HEK293 (cell line): ENCODE measurements around the gene YJU2.

Experiments
- HOXD13 ChIP-seq: sonication (generic); formaldehyde crosslinking; IDR thresholded peaks from 2 replicates; pipeline ENCODE4 v1.8.0; 2022; ENCODE audit warnings: missing genetic modification reagents, borderline replicate concordance
- KLF9 ChIP-seq: fragments of 450-650 bp; formaldehyde crosslinking; IDR thresholded peaks from 2 replicates; pipeline ENCODE4 v1.5.1; 2016; ENCODE audit warnings: missing biosample characterization, missing genetic modification characterization, low read depth
- MZF1 ChIP-seq: fragments of 450-650 bp; formaldehyde crosslinking; IDR thresholded peaks from 2 replicates; pipeline ENCODE4 v1.5.1; 2017; ENCODE audit warnings: missing biosample characterization, missing genetic modification characterization, borderline replicate concordance
- OVOL3 ChIP-seq: fragments of 450-650 bp; formaldehyde crosslinking; IDR thresholded peaks from 2 replicates; pipeline ENCODE4 v1.5.1; 2016; ENCODE audit warnings: missing biosample characterization, missing genetic modification characterization
- PRDM6 ChIP-seq: fragments of 450-650 bp; formaldehyde crosslinking; IDR thresholded peaks from 2 replicates; pipeline ENCODE4 v1.5.1; 2017; ENCODE audit warnings: missing biosample characterization, missing genetic modification characterization
- SETDB1 ChIP-seq: IDR thresholded peaks from one replicate; pipeline ENCODE4 v1.6.1; 2017; ENCODE audit warnings: mild to moderate bottlenecking, low read length, moderate library complexity, mixed read lengths; ENCODE audit not compliant: insufficient read length
- SP3 ChIP-seq: fragments of 450-650 bp; formaldehyde crosslinking; IDR thresholded peaks from 2 replicates; pipeline ENCODE4 v1.5.1; 2016; ENCODE audit warnings: missing biosample characterization, missing genetic modification characterization
- YY1 ChIP-seq: fragments of 450-650 bp; formaldehyde crosslinking; IDR thresholded peaks from 2 replicates; pipeline ENCODE4 v1.5.1; 2018; ENCODE audit warnings: missing biosample characterization, missing genetic modification characterization
- ZBTB10 ChIP-seq: fragments of 450-650 bp; formaldehyde crosslinking; IDR thresholded peaks from 2 replicates; pipeline ENCODE4 v1.5.1; 2016; ENCODE audit warnings: missing biosample characterization, missing genetic modification characterization
- ZBTB20 ChIP-seq: fragments of 450-650 bp; formaldehyde crosslinking; IDR thresholded peaks from 2 replicates; pipeline ENCODE4 v1.5.1; 2016; ENCODE audit warnings: missing biosample characterization, missing genetic modification characterization
- ZFHX2 ChIP-seq: fragments of 450-650 bp; formaldehyde crosslinking; conservative IDR thresholded peaks from 2 replicates; pipeline ENCODE4 v1.5.1; 2016; ENCODE audit warnings: missing biosample characterization, missing genetic modification characterization
- ZFP37 ChIP-seq: fragments of 450-650 bp; formaldehyde crosslinking; IDR thresholded peaks from 2 replicates; pipeline ENCODE4 v1.5.1; 2016; ENCODE audit warnings: missing biosample characterization, missing genetic modification characterization
- ZFP41 ChIP-seq: fragments of 450-650 bp; formaldehyde crosslinking; IDR thresholded peaks from 2 replicates; pipeline ENCODE4 v1.5.1; 2016; ENCODE audit warnings: missing biosample characterization, missing genetic modification characterization, borderline replicate concordance
- ZNF175 ChIP-seq: fragments of 450-650 bp; formaldehyde crosslinking; IDR thresholded peaks from 2 replicates; pipeline ENCODE4 v1.5.1; 2016; ENCODE audit warnings: missing biosample characterization, missing genetic modification characterization
- ZNF223 ChIP-seq: fragments of 450-650 bp; formaldehyde crosslinking; IDR thresholded peaks from 2 replicates; pipeline ENCODE4 v1.5.1; 2016; ENCODE audit warnings: missing biosample characterization, missing genetic modification characterization
- ZNF24 ChIP-seq: fragments of 450-650 bp; formaldehyde crosslinking; IDR thresholded peaks from 2 replicates; pipeline ENCODE4 v1.5.1; 2016; ENCODE audit warnings: missing biosample characterization, missing genetic modification characterization
- ZNF335 ChIP-seq: fragments of 450-650 bp; formaldehyde crosslinking; conservative IDR thresholded peaks from 2 replicates; pipeline ENCODE4 v1.5.1; 2016; ENCODE audit warnings: missing biosample characterization, missing genetic modification characterization
- ZNF354C ChIP-seq: fragments of 450-650 bp; formaldehyde crosslinking; IDR thresholded peaks from 2 replicates; pipeline ENCODE4 v1.5.1; 2016; ENCODE audit warnings: missing biosample characterization, missing genetic modification characterization, low read depth, borderline replicate concordance
- ZNF394 ChIP-seq: fragments of 450-650 bp; formaldehyde crosslinking; IDR thresholded peaks from 2 replicates; pipeline ENCODE4 v1.5.1; 2016; ENCODE audit warnings: missing biosample characterization, missing genetic modification characterization, mild to moderate bottlenecking, moderate library complexity, borderline replicate concordance
- ZNF530 ChIP-seq: fragments of 450-650 bp; formaldehyde crosslinking; IDR thresholded peaks from 2 replicates; pipeline ENCODE4 v1.5.1; 2016; ENCODE audit warnings: low read depth, missing biosample characterization, missing genetic modification characterization
- ZNF558 ChIP-seq: fragments of 450-650 bp; formaldehyde crosslinking; IDR thresholded peaks from 2 replicates; pipeline ENCODE4 v1.5.1; 2016; ENCODE audit warnings: missing biosample characterization, missing genetic modification characterization
- ZNF639 ChIP-seq: fragments of 450-650 bp; formaldehyde crosslinking; IDR thresholded peaks from 2 replicates; pipeline ENCODE4 v1.5.1; 2016; ENCODE audit warnings: missing biosample characterization, missing genetic modification characterization
- ZNF701 ChIP-seq: fragments of 450-650 bp; formaldehyde crosslinking; IDR thresholded peaks from 2 replicates; pipeline ENCODE4 v1.5.1; 2016; ENCODE audit warnings: missing biosample characterization, missing genetic modification characterization
- ZNF747 ChIP-seq: fragments of 450-650 bp; formaldehyde crosslinking; IDR thresholded peaks from 2 replicates; pipeline ENCODE4 v1.5.1; 2016; ENCODE audit warnings: missing biosample characterization, missing genetic modification characterization
- ZNF792 ChIP-seq: fragments of 450-650 bp; formaldehyde crosslinking; IDR thresholded peaks from 2 replicates; pipeline ENCODE4 v1.5.1; 2016; ENCODE audit warnings: missing biosample characterization, missing genetic modification characterization
- TF ChIP-seq, protein P1 (sequence below): fragments of 450-650 bp; formaldehyde crosslinking; IDR thresholded peaks from 2 replicates; pipeline ENCODE4 v1.5.1; 2017; ENCODE audit warnings: missing biosample characterization, mild to moderate bottlenecking, missing genetic modification characterization, moderate library complexity
- TF ChIP-seq, protein P2 (sequence below): fragments of 450-650 bp; formaldehyde crosslinking; IDR thresholded peaks from 2 replicates; pipeline ENCODE4 v1.5.1; 2017; ENCODE audit warnings: missing biosample characterization, missing genetic modification characterization
- TF ChIP-seq, protein P3 (sequence below): fragments of 450-650 bp; formaldehyde crosslinking; IDR thresholded peaks from 2 replicates; pipeline ENCODE4 v1.5.1; 2016; ENCODE audit warnings: missing biosample characterization, missing genetic modification characterization

YJU2 gene

DNA sequence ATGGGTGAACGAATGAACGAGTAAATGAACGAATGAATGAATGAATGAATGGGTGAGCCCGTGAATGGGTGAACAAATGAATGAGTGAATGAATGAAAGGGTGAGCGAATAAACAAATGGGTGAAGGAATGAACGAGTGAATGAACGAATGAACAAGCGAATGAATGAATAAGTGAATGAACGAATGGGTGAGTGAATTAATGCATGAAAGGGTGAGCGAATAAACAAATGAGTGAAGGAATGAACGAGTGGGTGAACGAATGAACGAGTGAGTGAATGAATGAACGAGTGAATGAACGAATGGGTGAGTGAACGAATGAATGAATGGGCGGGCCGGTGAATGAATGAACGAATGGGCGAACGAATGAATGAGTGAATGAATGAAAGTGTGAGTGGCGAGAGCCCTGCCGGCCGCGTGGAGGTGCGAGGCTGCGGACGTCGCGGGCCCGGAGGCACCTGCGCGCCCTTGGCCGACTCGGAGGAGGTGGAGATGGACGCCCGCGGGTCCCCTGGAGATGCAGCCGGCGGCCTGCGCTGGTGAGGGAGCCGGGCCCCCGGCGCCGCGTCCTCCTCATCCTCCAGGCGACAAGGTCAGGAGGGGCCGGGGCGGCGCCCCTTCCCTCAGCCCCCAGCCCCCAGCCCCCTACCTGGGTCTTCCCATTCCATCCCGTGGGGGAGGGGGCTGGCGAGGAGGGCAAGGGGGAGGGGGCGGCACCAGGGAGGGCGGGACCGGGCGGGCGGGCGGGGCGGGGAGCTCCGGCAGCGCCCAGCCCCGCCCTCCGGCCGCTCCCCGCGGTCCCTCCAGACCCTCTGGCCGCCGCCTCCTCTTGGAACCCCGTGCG lies 49.0 kb upstream of the YJU2 start (continued):
- TF ChIP-seq ZNF792 (tag by site-specific recombination) (no peak), OVOL3 (tag by site-specific recombination) (no peak), ZNF394 (0 out of 2 replicates have a peak, but pooled peaks have one; percentile 20), MZF1 (tag by site-specific recombination) (no peak), ZBTB10 (no peak), KLF9 (tag by site-specific recombination) (0 out of 2 replicates have a peak, but pooled peaks have one; percentile 15), ZFP41 (tag by site-specific recombination) (no peak), SP3 (tag by site-specific recombination) (peak; percentile 33), ZFP37 (tag by site-specific recombination) (no peak), ZNF175 (tag by site-specific recombination) (no peak), ZNF335 (tag by site-specific recombination) (no peak), SETDB1 (no peak), ZFHX2 (tag by site-specific recombination) (peak; percentile 26; the same call in 1 of the 2 replicates), ZNF701 (tag by site-specific recombination) (no peak), ZNF354C (tag by site-specific recombination) (no peak), ZNF558 (tag by site-specific recombination) (no peak), PRDM6 (tag by site-specific recombination) (no peak), ZBTB20 (tag by site-specific recombination) (no peak), ZNF24 (tag by site-specific recombination) (peak; percentile 100), ZNF223 (tag by site-specific recombination) (no peak), ZNF747 (tag by site-specific recombination) (no peak), HOXD13 (CRISPR knock-in tag) (no peak), ZNF530 (tag by site-specific recombination) (no peak), ZNF639 (tag by site-specific recombination) (0 out of 2 replicates have a peak, but pooled peaks have one; percentile 60), YY1 (tag by site-specific recombination) (peak; percentile 19; the same call in 1 of the 2 replicates)
- TF ChIP-seq, protein P1, sequence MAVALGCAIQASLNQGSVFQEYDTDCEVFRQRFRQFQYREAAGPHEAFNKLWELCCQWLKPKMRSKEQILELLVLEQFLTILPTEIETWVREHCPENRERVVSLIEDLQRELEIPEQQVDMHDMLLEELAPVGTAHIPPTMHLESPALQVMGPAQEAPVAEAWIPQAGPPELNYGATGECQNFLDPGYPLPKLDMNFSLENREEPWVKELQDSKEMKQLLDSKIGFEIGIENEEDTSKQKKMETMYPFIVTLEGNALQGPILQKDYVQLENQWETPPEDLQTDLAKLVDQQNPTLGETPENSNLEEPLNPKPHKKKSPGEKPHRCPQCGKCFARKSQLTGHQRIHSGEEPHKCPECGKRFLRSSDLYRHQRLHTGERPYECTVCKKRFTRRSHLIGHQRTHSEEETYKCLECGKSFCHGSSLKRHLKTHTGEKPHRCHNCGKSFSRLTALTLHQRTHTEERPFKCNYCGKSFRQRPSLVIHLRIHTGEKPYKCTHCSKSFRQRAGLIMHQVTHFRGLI (tag by site-specific recombination), result no peak
- TF ChIP-seq, protein P2, sequence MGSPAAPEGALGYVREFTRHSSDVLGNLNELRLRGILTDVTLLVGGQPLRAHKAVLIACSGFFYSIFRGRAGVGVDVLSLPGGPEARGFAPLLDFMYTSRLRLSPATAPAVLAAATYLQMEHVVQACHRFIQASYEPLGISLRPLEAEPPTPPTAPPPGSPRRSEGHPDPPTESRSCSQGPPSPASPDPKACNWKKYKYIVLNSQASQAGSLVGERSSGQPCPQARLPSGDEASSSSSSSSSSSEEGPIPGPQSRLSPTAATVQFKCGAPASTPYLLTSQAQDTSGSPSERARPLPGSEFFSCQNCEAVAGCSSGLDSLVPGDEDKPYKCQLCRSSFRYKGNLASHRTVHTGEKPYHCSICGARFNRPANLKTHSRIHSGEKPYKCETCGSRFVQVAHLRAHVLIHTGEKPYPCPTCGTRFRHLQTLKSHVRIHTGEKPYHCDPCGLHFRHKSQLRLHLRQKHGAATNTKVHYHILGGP (tag by site-specific recombination), result no peak
- TF ChIP-seq, protein P3, sequence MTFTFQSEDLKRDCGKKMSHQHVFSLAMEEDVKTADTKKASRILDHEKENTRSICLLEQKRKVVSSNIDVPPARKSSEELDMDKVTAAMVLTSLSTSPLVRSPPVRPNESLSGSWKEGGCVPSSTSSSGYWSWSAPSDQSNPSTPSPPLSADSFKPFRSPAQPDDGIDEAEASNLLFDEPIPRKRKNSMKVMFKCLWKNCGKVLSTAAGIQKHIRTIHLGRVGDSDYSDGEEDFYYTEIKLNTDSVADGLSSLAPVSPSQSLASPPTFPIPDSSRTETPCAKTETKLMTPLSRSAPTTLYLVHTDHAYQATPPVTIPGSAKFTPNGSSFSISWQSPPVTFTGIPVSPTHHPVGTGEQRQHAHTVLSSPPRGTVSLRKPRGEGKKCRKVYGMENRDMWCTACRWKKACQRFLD (tag by site-specific recombination), result no peak
